ENCODE data around the gene STAB2.
"Not testable (repeated sequence)": the region's sequence is repeated elsewhere in the genome, so short reads cannot be mapped to it uniquely, and the experiment has no call there.

The STAB2 gene

DNA sequence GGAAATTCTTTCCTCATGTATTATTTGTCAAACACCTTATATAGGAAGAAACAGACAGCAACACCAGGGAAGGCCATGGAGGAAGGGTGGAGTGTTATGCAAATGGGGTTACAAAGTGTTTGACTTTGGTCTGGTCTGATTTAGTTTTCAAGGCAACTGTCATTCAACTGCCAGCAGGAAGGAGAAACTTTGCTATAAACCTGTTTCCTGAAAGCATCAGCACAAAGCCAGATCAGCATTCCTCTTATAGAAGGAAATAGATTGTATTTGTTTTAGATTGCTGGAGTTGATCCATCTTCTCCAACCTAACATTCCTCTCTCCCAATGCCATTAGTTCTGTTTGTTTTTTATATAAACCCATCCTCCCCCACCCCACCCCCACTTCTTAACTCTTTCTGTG lies 65.7 kb downstream of the STAB2 start:
- DNase-seq: no peak

DNA sequence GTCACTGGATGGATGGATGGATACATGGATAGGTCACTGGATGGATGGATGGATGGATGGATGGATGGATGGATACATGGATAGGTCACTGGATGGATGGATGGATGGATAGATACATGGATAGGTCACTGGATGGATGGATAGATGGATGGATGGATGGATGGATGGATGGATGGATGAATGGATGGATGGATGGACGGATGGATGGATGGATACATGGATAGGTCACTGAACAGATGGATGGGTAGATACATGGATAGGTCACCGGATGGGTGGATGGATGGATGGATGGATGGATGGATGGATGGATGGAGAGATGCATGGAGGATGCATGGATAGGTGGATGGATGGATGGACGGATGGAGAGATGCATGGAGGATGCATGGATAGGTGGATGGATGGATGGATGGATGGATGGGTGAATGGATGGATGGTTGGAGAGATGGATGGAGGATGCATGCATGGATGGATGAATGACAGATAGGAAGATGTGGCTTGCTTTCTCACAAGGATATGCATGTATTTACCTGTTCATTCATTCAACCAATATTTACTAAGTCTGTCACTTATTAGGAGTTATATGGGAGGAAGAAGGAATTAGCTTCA lies 66.6 kb downstream of the STAB2 start:
- DNase-seq: not testable (repeated sequence)

DNA sequence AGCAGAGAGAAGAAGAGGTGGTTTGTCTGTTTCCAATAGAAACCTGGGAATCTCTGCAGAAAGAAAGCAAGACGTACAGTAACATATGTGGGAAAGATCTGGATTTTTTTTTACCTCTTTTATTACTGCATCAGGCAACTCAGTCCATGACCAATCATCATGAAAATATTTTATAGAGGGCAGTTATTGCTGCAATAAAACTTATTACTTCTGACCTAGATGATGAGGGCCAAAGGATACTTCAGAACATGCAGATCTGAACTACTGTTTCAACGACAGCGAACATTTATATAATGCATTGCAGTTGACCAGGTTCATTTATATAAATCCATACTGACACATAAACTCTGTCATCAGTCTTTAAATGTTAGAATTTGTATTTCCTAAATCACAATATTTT lies 67.7 kb downstream of the STAB2 start:
- DNase-seq: no peak

DNA sequence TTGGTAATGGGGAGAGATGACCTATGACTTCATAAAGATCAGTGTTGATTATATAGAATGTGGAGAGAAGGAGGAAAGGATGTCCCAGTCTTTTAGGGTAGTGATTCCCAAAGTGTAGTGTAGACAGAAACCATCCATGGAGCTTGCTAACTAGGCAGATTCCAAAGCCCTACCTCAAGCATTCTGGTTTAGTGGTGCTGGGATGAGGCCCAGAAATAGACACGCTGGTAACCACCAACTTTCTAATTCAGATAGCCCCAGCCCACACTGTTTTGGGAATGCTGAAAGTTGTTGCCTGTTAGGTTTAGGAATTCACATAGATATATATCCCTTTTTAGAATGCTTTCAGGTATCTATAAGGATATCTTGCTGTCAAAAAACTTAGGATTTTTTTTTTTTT lies 69.2 kb downstream of the STAB2 start:
- no peak for DNase-seq

DNA sequence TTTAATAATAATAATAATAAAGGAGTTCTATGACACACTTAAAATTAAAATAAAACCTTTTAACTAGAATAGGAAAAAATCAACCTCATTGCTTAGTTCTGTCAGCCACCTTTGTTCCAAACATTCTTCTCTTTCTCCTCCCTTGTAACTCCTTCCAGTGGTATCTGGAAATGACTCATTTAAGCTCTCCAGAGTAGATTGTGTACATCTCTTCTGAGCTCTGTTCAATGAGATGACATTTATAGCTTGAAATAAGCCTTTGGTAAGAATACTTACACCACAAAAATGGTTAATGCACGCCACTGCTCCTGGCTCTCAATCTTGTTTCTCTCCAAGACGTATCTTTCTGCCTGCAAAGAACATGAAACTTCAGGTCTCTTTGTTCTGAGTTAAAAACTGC lies 70.3 kb downstream of the STAB2 start:
- no peak for DNase-seq

DNA sequence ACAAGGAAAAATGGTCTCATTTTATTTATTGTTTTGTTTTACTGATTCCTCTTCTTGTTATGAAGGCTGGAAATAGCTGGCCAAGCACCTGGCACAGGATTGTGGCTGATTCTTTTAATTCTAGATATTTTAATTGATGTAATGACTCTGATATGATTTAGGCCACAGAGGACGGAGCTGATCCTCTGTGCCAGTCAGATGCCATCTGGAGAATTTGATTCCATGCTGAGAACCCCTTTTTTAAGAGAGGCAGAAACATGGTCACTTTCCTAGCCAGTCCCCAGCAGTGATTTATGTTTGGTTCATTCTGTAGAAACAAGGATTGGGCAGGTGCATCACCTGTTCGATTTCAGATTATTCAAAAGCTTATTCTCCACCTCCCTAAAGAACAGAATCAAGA lies 77.6 kb downstream of the STAB2 start:
- no peak for DNase-seq

DNA sequence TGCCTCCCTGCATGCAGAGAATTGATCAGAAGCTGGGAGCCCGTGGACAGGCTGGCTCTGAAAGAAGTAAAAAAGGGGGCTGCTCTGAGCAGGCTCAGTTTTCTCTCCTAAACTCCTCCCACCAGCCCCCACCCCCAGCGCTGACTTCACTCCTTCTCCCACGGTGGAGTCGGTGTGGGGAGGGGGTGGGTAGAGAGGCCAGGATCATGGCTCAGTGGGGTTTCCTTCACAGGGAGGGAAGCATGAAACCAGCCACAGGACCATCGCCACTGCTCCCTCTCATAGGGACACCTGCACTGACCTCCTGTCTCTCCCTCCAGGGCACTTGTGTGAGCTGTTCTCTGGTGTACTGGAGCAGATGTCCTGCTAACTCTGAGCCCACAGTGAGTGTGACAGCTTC lies 78.9 kb downstream of the STAB2 start:
- no peak for DNase-seq

DNA sequence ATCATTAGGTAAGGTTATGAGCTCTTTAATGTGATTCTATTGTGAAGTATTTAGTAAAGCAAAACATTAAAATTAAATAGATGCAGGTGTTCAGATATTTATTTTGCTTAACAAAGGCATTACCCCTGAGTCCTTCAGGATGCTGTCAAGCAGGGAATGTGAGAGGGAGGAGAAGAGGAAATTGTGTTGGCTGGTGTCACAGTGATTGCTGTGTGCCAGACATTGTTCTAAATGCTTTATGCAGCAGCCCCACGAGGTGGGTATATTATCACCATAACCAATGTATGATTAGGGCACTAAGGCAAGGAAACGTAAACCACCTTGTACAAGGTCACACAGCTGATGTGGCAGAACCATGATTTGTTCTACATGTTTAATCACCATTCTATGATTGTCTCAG lies 80.1 kb downstream of the STAB2 start:
- DNase-seq: no peak

DNA sequence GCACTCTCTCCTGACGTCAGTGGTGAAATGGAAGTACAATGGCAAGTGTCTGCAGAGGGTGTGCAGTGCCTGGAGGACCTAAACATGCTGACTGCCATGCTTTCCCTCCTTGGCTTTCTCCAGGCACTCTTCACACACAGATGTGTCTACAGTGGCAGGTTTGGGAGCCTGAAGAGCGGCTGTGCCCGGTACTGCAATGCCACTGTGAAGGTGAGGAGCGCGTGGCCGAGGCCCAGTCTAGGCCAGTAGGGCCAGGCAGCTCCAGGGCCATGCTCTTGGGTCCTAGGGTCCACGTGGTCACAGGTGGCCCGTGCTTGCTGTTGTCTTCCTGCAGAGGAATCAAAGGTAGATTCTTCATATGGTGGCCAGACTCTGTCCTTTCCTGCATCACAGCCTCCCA lies 81.4 kb downstream of the STAB2 start:
- DNase-seq: no peak

DNA sequence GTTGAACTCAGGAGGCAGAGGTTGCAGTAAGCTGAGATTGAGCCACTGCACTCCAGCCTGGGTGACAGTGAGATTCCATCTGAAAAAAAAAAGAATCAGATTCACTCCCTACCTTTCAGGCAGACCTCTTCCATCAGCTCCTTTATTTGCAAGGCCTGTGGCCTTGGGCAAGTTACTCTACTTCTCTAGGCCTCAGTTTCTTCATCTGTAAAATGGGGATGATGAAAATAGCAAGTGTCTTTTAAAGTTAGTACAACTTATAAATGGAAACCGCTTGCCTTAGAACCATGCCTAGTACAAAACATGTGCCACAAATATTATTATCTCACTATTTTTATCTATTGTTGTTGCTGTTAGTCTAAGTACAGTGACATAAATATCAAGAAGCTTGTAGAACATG lies 84.3 kb downstream of the STAB2 start:
- DNase-seq: no peak

DNA sequence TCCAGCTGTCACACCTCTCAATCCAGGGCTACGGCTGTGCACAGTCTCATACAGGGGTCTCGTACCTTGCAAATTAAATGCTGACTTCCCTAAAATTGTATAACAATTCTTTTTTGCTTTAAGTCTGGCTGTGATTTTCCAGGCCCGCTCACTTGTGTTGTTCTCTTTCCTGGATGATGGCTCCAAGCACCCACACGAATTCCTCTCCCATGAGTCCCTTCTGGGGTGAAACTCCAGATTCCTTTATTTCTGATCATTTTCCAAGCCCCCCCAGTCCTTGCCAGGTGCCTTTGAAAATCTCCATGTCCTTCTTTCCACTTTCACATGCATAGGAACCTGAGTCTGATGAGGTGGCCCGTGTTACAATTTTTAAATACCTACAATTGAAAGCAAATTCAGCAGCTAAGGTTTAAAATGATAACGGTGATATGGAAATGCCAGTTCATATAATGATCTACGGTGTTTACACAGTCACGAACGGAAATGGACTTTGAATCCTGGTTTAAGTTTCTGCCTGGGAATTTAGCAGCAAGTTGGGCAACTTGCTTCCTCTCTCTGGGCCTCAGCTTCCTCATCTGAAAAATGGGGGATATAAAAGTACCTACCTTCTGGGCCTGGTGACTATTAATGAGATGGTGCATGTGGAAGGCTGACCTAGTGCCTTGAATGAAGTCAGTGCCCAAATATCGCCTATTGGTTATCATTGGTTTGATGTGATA lies 85.5 kb downstream of the STAB2 start:
- DNase-seq: no peak

DNA sequence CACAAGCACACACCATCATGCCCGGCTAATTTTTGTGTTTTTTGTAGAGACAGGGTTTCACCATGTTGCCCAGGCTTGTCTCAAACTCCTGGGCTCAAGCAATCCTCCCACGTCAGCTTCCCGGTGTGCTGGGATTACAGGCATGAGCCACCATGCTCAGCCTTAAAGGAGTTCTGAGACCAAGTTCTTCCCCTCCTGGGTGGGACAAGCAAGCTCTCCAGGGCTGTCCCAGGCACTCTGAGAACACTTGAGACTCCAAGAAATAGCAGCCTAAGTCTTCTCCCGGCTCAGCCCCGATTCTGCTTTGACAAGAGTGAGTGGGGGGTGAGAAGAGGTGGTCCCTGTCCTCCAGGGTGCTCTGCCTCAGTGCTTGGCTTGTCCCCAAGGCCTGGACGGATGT lies 86.4 kb downstream of the STAB2 start:
- no peak for DNase-seq

DNA sequence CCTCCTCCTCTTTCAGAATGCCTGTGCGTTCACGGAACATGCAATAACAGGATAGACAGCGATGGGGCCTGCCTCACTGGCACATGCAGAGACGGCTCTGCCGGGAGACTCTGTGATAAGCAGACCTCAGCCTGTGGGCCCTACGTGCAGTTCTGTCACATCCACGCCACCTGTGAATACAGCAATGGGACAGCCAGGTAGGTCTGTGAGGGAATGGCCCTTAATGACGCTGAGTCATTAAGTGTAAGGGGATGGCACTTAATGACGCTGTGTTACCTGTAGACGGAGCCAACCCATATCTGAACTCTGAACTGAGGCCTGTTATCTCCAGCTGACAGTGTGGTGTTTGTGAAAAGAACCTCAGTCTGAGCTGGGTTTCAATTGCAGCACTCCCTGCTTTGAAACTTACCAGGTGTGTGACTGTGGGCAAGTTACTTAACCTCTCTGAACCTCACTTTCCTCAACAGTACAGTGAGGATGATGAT lies 86.9 kb downstream of the STAB2 start:
- DNase-seq: no peak

DNA sequence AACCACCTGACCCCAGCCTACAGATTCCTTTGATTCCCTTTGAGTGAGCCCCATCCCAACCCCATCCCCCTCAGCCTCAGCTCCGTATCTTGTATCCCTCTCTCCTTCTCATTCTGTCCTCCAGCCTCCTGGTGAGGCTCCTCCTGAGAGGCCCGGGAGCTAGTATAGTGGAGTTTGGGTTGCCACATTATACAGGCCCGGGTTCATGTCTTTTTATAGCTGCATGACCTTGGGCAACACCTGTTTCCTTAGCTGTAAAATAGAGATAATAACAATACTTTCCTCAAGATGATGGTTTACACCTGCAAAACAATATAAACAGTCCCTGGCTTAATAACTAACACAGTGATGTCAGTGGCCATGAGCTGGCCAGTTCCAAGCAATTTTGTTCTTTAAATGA lies 89.8 kb downstream of the STAB2 start:
- DNase-seq: no peak

DNA sequence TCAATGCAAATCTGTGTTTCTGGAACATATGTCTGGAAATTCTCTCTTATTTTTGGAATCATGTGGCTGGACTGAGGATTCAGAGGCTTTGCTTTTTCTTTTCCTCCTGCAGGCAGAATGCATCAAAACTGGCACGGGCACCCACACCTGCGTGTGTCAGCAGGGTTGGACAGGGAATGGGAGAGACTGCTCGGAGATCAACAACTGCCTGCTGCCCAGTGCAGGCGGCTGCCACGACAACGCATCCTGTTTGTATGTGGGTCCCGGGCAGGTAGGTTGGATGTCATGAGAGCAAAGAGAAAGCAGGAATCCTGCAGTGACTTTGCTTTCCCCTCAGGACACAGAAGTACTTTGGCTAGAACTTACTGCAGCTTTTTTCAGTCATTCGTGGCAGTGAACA lies 90.3 kb downstream of the STAB2 start:
- no peak for DNase-seq

DNA sequence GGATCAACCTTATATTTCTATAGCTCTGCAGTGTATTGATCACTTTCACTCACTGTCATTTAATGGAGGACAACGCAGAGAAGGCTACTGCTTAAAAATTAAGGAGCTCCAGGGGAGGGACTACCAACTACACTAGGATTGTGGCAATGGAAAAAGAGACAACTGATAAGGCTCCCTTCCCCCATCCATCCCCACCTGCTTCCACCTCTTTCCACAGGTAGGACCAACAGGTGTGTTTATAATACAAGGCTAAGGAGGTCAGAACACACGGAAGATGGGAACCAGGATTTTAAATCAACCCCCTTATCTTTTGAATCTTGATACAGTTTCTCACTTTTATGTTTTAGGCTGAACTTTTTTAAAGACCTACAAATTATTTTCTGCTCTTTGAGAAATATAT lies 90.8 kb downstream of the STAB2 start:
- DNase-seq: no peak

DNA sequence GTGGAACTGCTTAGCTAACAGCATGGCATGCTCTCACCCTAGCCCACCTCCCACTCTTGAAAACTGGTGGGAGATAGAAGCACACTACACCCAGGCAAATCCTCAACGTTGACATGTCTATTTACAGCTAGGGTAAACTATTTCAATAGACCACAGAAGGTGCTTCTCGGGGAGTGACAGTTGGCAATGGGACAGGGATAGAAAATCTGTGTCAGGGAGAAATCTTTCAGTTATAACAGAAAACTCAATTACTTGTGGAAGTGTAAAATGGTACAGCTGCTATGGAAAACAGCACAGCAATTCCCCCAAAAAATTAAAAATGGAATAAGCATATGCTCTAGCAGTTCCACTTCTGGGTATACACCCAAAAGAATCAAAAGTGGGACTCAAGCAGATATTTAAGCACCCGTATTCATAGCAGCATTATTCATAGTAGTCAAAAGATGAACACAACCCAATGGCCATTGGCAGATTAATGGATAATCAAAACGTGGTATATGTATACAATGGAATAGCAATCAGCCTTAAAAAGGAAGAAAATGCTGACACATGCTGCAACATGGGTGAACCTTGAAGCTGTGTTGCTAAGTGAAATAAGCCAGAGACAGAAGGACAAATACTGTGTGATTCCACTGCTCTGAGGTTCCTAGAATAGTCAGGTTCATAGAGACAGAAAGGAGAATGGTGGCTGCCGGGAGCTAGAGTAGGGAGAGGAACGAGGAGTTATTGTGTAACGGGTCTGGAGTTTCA lies 92.5 kb downstream of the STAB2 start:
- no peak for DNase-seq

DNA sequence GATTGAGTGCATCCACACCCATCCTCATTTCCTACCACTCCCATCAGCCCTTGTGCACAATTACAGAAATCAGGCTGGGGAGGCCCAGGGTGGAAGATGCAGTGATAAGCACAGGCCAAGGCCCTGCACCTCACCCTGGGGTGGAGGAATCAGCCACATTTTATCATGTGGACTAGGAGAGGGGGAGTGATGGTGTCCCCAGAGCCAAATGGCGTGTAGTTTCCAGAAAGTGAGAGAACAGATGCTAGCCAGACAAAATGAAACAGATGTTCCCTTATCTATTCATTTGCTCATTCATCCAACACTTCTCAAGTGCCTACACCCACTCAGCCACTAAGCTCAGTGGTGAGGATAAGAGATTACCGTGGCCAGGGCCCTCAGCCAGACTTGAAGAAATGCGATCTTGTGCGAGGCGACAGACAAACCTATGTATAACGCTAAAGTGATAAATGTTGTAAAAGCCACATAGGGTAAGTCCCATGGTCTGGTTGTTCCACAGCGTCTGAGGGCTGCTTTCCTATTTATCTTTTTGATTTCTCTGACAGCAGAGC lies 93.6 kb downstream of the STAB2 start:
- no peak for DNase-seq

DNA sequence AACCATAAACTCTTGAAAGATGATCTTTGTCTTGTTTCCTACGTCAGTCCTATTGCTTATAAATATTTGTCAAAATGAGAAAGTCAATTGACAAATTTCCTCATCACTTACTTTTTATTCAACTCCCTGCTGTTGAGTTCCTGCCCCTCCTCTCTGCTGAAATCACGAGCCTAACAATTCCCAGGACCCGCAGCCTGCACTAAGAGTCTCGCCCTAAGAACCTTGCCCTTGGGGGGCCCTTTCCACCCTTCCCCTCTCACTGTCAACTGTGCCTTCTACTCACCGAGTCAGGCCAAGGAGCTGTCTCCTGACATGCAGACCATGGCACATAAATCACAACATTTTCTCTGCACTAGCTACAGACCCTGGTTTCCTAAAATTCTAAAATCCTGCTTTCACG lies 99.0 kb downstream of the STAB2 start:
- DNase-seq: no peak

DNA sequence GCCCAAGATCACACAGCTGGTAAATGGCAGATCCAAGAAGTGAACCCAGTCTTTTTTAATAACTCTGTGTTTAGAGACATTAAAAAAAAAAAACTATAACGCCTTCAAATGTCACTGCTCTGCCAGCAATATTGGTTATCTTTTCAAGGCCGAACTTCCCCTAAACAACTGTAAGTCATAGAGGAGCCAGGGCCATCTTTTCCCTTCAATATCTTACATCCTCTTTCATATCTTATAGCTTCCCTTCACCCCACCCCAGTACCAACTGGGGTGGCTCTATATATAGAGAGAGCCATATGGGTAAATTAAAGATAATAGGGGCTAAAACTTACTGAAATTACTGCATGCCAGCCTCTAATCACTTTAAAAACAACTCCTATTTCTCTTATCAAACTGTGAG lies 100.2 kb downstream of the STAB2 start:
- no peak for DNase-seq

DNA sequence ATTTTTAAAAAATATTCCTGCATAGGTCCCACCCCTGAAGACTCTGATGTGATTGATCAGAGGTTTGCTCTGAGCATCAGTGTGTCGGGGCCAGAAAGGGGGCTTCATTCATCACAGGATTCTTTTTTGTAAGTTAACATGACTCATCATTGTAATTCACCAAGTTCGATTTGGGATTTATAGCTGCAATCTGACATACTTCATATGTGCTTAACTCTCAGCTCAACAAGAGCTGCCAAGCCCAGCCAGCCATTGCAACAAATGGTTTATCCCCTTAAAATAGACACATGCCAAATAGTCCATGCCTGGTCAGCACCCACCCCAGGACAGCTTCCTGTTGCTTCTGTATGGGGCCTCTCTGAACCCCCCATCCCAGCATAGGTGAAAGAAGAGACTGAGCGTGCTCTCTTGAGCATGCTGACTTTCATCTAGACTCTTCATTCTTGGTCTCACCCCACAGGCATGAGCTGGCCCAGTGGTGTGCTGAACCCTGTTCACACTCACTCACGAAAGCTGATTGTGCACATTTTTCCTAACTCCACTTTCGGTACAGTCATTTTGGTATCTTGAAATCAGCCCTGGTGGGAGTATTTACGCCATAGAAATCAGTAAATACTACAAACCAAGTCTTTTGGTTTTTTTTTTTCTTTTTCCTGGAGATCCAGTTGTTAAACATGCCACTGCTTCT lies 101.4 kb downstream of the STAB2 start:
- DNase-seq: no peak

DNA sequence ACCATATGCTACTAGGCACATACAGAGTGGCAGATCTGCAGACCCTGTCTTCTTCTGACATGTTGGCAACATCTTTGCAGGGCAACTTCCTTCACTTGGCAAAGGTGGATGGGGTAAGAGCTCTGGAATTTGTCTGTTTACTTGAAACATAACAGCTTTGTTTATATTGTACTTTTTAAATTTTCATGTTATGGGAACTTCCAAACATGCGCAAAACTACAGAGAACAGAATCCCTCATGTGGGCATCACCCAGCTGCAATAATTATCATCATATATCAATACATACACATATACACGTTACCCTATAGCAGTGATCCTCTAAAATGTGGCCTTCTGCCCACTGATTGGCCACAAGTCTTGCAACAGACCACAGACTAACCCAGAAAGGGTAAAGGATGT lies 103.4 kb downstream of the STAB2 start:
- DNase-seq: no peak

DNA sequence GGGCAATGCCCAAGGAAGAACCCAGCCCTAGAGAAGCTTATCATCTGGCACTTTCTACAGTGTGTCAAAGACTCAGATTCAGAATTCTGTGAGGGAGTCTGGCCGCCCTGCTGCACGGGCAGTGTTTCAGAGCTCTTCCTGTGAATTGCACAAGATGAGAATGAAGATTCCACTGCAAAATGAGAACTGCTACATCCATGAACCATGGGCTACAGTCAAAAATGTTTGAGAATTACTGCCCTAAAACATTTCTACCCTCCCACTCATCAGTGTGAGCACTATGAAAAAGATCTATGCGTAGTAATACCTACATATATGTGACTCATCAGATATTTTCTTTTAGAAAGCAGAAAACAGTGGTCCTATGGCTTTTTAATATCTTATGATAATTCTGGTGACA lies 104.0 kb downstream of the STAB2 start:
- DNase-seq: no peak
